ENCODE measurements around the gene NBR1.
"Not testable (repeated sequence)": the region's sequence is repeated elsewhere in the genome, so short reads cannot be mapped to it uniquely, and the experiment has no call there.

NBR1 gene, protein sequence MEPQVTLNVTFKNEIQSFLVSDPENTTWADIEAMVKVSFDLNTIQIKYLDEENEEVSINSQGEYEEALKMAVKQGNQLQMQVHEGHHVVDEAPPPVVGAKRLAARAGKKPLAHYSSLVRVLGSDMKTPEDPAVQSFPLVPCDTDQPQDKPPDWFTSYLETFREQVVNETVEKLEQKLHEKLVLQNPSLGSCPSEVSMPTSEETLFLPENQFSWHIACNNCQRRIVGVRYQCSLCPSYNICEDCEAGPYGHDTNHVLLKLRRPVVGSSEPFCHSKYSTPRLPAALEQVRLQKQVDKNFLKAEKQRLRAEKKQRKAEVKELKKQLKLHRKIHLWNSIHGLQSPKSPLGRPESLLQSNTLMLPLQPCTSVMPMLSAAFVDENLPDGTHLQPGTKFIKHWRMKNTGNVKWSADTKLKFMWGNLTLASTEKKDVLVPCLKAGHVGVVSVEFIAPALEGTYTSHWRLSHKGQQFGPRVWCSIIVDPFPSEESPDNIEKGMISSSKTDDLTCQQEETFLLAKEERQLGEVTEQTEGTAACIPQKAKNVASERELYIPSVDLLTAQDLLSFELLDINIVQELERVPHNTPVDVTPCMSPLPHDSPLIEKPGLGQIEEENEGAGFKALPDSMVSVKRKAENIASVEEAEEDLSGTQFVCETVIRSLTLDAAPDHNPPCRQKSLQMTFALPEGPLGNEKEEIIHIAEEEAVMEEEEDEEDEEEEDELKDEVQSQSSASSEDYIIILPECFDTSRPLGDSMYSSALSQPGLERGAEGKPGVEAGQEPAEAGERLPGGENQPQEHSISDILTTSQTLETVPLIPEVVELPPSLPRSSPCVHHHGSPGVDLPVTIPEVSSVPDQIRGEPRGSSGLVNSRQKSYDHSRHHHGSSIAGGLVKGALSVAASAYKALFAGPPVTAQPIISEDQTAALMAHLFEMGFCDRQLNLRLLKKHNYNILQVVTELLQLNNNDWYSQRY

DNA sequence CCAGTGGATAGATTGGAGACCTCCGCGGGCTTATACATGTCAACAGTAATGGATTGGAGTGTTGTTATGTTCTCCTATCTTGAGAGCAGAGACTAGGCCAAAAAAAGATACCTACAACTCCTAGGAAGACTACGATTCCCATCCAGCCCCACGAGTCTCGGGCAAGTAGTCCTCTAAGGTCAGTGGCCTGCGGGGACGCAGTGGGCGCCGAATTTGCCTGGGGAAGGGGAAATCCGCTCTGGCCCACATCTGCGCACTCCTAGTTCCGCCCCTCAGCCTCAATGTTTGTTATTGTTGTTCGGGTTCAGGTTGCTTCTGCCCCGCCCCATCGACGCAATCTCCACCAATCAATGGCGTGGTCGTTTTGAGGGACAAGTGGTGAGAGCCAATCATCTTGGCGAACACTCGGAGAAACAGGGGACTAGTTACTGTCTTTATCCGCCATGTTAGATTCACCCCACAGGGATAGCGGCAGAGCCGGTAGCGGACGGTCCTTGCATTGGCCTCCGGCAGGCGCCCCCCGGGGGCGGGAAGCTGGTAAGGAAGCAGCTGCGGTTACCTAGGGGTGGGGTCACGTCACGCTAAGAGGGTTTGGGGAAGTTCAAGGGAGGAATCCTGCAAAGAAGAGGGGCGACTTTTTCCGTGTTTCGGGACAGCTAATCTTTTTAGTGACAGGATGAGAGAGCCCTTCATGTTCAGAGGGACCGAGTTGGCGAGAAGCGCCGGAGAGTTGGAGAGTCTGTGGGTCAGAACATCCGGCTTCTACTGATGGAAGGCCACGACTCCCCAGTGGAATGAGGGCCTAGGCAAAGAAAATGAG lies at the start of gene NBR1:
Gene NBR1, plus strand, starts transcription at position 449 of the 820 bp plus-strand sequence. CDS start 4,586 bp downstream, outside the sequence.
- no peak for TF ChIP-seq CTCF (IDR thresholded peaks at IDR 0.05)
- Histone ChIP-seq H3K27ac (peak within 1 kb of the TSS; percentile 98 to 99), H3K4me3 (peak within 1 kb of the TSS; percentile 89)
- peak; percentile 96 for DNase-seq (ENCODE audit: low spot score)

DNA sequence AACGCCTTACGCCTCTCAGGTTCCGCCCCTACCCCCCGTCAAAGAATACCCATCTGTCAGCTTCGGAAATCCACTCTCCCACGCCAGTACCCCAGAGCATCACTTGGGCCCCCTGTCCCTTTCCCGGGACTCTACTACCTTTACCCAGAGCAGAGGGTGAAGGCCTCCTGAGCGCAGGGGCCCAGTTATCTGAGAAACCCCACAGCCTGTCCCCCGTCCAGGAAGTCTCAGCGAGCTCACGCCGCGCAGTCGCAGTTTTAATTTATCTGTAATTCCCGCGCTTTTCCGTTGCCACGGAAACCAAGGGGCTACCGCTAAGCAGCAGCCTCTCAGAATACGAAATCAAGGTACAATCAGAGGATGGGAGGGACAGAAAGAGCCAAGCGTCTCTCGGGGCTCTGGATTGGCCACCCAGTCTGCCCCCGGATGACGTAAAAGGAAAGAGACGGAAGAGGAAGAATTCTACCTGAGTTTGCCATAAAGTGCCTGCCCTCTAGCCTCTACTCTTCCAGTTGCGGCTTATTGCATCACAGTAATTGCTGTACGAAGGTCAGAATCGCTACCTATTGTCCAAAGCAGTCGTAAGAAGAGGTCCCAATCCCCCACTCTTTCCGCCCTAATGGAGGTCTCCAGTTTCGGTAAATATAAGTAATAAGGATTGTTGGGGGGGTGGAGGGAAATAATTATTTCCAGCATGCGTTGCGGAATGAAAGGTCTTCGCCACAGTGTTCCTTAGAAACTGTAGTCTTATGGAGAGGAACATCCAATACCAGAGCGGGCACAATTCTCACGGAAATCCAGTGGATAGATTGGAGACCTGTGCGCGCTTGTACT lies 45.7 kb upstream of the NBR1 start, which contains the start of gene BRCA1:
Gene BRCA1, minus strand, starts transcription at position 232 of the 834 bp plus-strand sequence. CDS start 1,268 bp downstream, outside the sequence.
- H3K27ac ChIP-seq, result peak within 1 kb of the TSS; percentile 54 to 90
- H3K4me3 ChIP-seq, result peak within 1 kb of the TSS; percentile 80
- DNase-seq (ENCODE audit: low spot score), result peak; percentile 95
- TF ChIP-seq CTCF (IDR thresholded peaks at IDR 0.05), result no peak

DNA sequence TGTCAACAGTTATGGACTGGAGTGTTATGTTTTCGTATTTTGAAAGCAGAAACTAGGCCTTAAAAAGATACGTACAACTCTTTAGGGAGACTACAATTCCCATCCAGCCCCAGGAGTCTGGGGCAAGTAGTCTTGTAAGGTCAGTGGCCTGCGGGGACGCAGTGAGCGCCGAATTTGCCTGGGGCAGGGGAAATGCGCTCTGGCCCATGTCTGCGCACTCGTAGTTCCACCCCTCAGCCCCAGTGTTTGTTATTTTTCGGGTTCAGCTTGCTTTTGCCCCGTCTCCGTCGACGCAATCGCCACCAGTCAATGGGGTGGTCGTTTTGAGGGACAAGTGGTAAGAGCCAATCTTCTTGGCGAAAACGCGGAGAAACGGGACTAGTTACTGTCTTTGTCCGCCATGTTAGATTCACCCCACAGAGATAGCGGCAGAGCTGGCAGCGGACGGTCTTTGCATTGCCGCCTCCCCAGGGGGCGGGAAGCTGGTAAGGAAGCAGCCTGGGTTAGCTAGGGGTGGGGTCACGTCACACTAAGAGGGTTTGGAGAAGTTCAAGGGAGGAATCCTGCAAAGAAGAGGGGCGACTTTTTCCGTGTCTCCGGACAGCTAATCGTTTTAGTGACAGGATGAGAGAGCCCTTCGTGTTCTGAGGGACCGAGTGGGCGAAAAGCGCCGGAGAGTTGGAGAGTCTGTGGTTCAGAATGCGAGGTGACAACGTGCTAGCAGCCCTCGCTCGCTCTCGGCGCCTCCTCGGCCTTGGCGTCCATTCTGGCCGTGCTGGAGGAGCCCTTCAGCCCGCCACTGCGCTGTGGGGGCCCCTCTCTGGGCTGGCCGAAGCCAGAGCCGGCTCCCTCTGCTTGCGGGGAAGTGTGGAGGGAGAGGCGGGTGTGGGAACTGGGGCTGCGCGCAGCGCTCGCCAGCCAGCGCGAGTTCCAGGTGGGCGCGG lies 44.8 kb upstream of the NBR1 start:
- Histone ChIP-seq H3K27ac (peak overlapping the region; percentile 54 to 90), H3K4me3 (peak overlapping the region; percentile 80)
- no peak for DNase-seq (ENCODE audit: low spot score)
- no peak for TF ChIP-seq CTCF (IDR thresholded peaks at IDR 0.05)

GRCh38 chr17:43126911-43127290 lies 44.1 kb upstream of the NBR1 start:
- no peak for DNase-seq (ENCODE audit: low spot score)
- TF ChIP-seq CTCF (IDR thresholded peaks at IDR 0.05), result no peak
- Histone ChIP-seq H3K4me3 (no peak overlapping the region), H3K27ac (no peak overlapping the region)

DNA sequence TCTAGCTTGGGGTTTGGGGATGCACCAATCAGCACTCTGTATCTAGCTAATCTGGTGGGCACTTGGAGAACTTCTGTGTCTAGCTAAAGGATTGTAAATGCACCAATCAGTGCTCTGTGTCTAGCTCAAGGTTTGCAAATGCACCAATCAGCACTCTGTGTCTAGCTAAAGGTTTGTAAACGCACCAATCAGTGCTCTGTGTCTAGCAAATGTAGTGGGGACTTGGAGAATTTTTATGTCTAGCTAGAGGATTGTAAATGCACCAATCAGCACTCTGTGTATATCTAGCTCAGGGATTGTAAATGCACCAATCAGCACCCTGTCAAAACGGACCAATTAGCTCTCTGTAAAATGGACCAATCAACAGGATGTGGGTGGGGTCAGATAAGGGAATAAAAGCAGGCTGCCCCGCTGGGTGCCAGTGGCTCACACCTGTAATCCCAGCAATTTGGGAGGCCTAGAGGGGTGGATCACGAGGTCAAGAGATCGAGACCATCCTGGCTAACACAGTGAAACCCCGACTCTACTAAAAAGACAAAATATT lies 43.6 kb upstream of the NBR1 start:
- H3K27ac ChIP-seq; H3K4me3 ChIP-seq; DNase-seq (ENCODE audit: low spot score): not testable (repeated sequence)

GRCh38 chr17:43129671-43130010 lies 41.4 kb upstream of the NBR1 start:
- peak overlapping the region in 1 of 2 donors; percentile 51 for H3K27ac ChIP-seq
- no peak overlapping the region for H3K4me3 ChIP-seq
- no peak for TF ChIP-seq CTCF (IDR thresholded peaks at IDR 0.05)
- DNase-seq (ENCODE audit: low spot score), result no peak

Data from coronary artery (tissue), 2 donors.